Mammary epithelial cell (primary cell): Measurements from ENCODE around the gene SUSD2.

Experiments used
- EZH2 ChIP-seq: IDR thresholded peaks from 2 replicates; pipeline ENCODE4 v1.6.1; 2012; ENCODE audit warnings: low read length, inconsistent platforms, borderline replicate concordance
- TF ChIP-seq, protein P1 (sequence below), 2 donors: IDR thresholded peaks in 1 of 2; conservative IDR thresholded peaks in 1 of 2; 2 replicates each; pipeline ENCODE4 v1.5.1; 2011 to 2012; ENCODE audit warnings: inconsistent platforms in 2 of 2, low read length in 2 of 2, mild to moderate bottlenecking in 2 of 2, control low read depth in 1 of 2, low read depth in 1 of 2; ENCODE audit not compliant: insufficient read depth in 1 of 2; ENCODE audit errors: extremely low read depth in 1 of 2

DNA sequence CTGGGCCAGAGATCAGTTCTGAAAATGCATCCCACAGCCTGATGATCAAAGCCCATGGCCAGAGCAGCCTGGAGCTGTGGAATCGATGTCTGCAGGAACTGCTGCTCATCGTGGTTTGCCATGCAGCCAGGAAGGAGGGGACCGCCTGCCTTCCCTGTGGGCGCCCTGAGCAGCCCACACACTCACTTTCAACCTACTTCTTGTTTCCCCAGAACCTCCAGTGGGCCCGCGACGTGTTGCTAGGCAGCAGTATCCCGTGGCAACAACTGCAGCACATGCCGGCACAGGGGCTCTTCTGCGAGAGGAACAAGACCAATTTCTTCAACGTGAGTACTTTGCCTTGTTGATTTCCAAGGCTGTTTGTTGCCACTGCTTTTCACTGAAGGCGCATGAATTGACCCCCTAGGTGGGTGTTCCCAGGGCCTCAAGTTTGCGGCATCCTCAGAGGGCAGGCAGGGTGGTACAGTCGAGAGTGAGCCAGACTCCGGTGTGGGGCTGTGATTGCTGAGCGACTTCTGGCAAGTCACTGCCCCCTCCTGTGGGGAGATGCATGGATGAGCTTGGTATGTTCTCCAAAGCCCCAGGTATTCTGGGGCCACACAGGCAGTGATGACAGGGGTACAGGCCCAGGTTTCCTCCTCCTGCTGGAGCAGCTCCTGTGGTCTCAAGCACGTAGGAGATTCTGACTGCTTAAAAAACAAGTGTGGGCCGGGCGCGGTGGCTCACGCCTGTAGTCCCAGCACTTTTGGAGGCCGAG is 47.0 kb upstream of the SUSD2 start:
- TF ChIP-seq EZH2, result no peak
- TF ChIP-seq, protein P1, sequence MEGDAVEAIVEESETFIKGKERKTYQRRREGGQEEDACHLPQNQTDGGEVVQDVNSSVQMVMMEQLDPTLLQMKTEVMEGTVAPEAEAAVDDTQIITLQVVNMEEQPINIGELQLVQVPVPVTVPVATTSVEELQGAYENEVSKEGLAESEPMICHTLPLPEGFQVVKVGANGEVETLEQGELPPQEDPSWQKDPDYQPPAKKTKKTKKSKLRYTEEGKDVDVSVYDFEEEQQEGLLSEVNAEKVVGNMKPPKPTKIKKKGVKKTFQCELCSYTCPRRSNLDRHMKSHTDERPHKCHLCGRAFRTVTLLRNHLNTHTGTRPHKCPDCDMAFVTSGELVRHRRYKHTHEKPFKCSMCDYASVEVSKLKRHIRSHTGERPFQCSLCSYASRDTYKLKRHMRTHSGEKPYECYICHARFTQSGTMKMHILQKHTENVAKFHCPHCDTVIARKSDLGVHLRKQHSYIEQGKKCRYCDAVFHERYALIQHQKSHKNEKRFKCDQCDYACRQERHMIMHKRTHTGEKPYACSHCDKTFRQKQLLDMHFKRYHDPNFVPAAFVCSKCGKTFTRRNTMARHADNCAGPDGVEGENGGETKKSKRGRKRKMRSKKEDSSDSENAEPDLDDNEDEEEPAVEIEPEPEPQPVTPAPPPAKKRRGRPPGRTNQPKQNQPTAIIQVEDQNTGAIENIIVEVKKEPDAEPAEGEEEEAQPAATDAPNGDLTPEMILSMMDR (conservative IDR thresholded peaks at IDR 0.05 in 1 of 2, IDR thresholded peaks at IDR 0.05 in 1 of 2; ENCODE audit: extremely low read depth in 1 of 2, insufficient read depth in 1 of 2, low read depth in 1 of 2, low read length in 2 of 2), result no peak
